Left lung (tissue), 10 donors: ENCODE measurements around the gene TAF11L11. TPM values are rescaled to one million over a fixed set of nuclear protein-coding genes. Genes with fewer than 3 reads are reported as not detected.
"Not testable (repeated sequence)": the region's sequence is repeated elsewhere in the genome, so short reads cannot be mapped to it uniquely, and the experiment has no call there.

Experiments used
- ATAC-seq: fragments of 200-7000 bp; cut with Tn5 transposase; one replicate; pipeline ENCODE4 v1.9.1; 2020; ENCODE audit warnings: moderate library complexity
- DNase-seq, 4 donors: peaks; one replicate each; pipeline ENCODE4 v3.0.0-alpha.2; 2013 to 2020
- H3K27ac ChIP-seq, 2 donors: fragments of 200-600 bp; sonication (generic) in 1 of 2; one replicate each; pipeline versions ENCODE4 v1.5.0 to v1.8.0; 2020 to 2021
- H3K27me3 ChIP-seq, 2 donors: fragments of 200-600 bp; sonication (generic) in 1 of 2; one replicate each; pipeline versions ENCODE4 v1.5.0 to v1.8.0; 2020 to 2021
- H3K36me3 ChIP-seq, 2 donors: fragments of 200-600 bp; sonication (generic) in 1 of 2; one replicate each; pipeline versions ENCODE4 v1.5.0 to v1.8.0; 2020 to 2021
- H3K4me1 ChIP-seq, 2 donors: fragments of 200-600 bp; one replicate each; pipeline ENCODE4 v1.8.0; 2021
- H3K4me3 ChIP-seq, 2 donors: fragments of 200-600 bp; sonication (generic) in 1 of 2; one replicate each; pipeline versions ENCODE4 v1.5.0 to v1.8.0; 2020 to 2021; ENCODE audit warnings: mild to moderate bottlenecking in 1 of 2
- H3K9me3 ChIP-seq, 2 donors: fragments of 200-600 bp; sonication (generic) in 1 of 2; one replicate each; pipeline versions ENCODE4 v1.5.0 to v1.8.0; 2020 to 2021
- intact Hi-C, 2 donors: fragments of 100-400 bp; cut with DNase I; formaldehyde crosslinking; loops; one replicate each; pipeline versions ENCODE4 v1.11.2 to v1.14.2; 2022
- polyA plus RNA-seq, 6 donors: library from polyadenylated mRNA; unstranded; fragments of 120-200 nt; gene quantifications; one replicate each; pipeline ENCODE4 v1.2.1, GENCODE V29; 2013; ENCODE audit not compliant: insufficient read length in 6 of 6
- total RNA-seq, 2 donors: library from RNA; stranded (reverse); fragmentation: NEBNext Ultra II Directional; extraction: Animal tissue kit (Norgen Biotek cat#: 25700); gene quantifications; one replicate each; pipeline ENCODE4 v1.2.1, GENCODE V29; 2021
- TF ChIP-seq, protein P1 (sequence below), 2 donors: fragments of 200-600 bp; sonication (generic) in 1 of 2; IDR thresholded peaks; one replicate each; pipeline versions ENCODE4 v1.5.0 to v1.8.0; 2021; ENCODE audit warnings: antibody characterized with exemption in 2 of 2
- donor health status: DM: no; HTN: yes; CAD: no.
- donor health status: DM: no; HTN: no; CAD: no.

The TAF11L11 gene
- total and polyA plus RNA-seq, 8 donors = not detected

DNA sequence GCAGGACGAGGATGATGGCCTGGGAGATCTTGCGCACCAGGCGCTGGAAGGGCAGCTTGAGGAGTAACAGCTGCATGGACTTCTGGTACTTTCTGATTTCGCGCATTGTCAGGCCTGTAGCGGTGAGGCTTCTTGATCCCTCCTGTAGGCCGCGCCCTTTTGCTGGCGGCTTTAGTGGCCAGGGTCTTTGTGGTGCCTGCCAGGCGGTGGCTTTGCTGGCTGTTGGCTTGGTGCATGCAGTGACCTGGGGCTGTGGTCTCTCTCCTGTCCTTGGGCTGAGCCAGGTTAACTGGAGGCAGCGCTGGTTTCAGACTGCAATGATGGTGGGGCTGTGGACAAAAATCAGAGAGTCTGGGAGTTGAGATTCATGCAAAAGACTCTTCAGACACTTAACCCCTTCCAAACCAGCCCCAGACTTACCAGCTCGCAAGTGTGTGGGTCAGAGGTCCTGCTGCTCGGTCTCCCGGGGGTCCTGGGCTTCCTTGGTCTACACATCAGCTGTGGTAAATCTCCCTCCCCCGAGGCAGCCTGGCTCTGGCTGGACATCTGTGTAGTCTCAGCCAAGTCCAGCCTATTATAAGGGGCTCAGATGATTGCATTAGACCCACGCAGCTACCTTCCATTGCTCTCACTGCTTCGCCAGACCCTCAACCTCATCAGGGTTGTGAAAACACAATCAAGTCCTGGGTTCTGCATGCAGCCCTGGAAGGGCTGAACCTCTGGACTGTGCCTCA is 11.1 kb downstream of the TAF11L11 start:
- intact Hi-C loops = no loop called here
- no peak overlapping the region for H3K27ac ChIP-seq
- no peaks in the 10 kb centered on the region for H3K36me3 ChIP-seq
- H3K27me3 ChIP-seq = no peaks in the 10 kb centered on the region
- ATAC-seq (no peak), DNase-seq (peak in 1 of 4 donors; percentile 51)
- TF ChIP-seq, protein P1, sequence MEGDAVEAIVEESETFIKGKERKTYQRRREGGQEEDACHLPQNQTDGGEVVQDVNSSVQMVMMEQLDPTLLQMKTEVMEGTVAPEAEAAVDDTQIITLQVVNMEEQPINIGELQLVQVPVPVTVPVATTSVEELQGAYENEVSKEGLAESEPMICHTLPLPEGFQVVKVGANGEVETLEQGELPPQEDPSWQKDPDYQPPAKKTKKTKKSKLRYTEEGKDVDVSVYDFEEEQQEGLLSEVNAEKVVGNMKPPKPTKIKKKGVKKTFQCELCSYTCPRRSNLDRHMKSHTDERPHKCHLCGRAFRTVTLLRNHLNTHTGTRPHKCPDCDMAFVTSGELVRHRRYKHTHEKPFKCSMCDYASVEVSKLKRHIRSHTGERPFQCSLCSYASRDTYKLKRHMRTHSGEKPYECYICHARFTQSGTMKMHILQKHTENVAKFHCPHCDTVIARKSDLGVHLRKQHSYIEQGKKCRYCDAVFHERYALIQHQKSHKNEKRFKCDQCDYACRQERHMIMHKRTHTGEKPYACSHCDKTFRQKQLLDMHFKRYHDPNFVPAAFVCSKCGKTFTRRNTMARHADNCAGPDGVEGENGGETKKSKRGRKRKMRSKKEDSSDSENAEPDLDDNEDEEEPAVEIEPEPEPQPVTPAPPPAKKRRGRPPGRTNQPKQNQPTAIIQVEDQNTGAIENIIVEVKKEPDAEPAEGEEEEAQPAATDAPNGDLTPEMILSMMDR (IDR thresholded peaks at IDR 0.05) = no peak
- no peak overlapping the region for H3K4me3 ChIP-seq
- no peaks in the 10 kb centered on the region for H3K4me1 ChIP-seq
- no peaks in the 10 kb centered on the region for H3K9me3 ChIP-seq

DNA sequence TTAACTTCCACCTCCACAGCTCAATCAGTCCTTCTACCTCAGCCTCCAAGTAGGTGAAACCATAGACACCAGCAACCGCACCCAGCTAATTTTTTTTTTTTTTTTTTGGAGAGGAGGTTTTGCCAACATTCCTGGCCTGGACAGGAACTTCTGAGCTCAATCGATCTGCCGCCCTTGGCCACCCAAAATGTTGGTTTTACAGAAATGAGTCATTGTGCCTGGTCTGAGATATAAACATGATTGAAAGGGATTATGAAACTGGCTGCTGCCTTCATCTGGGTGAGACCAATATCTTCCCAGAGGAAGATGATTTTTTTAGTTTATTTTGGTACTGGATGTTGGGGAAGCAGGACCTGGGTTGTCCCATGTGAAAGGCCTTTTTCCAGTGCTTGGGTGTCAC is 15.4 kb downstream of the TAF11L11 start:
- Histone ChIP-seq H3K4me3 (no peak overlapping the region), H3K27me3 (no peaks in the 10 kb centered on the region), H3K27ac (no peak overlapping the region), H3K36me3 (no peaks in the 10 kb centered on the region), H3K4me1 (no peaks in the 10 kb centered on the region), H3K9me3 (peaks cover 0 to 4% of the 10 kb centered on the region in 2 donors)
- DNase-seq (no peak), ATAC-seq (no peak)
- TF ChIP-seq, protein P1 (IDR thresholded peaks at IDR 0.05) = no peak
- intact Hi-C loops = no loop called here

GRCh38 chr5:17620627-17621026 is 16.6 kb downstream of the TAF11L11 start:
- no peak for ATAC-seq

DNA sequence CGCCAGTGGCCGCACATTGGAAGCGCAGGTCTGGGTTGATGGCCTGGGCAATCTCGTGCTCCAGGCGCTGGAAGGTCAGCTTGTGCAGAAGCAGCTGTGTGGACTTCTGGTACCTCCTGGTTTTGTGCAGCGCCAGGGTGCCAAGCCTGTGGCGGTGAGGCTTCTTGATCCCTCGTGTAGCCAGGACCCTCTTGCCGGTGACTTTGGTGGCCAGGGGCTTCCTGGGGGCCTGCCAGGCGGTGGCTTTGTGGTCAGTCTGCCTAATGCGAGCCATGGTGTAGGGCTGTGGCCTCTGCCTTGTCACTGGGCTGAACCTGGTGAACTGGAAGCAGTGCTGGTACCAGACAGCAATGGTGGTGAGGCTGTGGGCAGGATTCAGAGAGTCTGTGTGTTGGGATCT is 21.7 kb downstream of the TAF11L11 start:
- H3K27ac ChIP-seq = no peak overlapping the region
- TF ChIP-seq, protein P1 (IDR thresholded peaks at IDR 0.05) = no peak
- peak in 1 of 4 donors; percentile 65 for DNase-seq
- no peaks in the 10 kb centered on the region for H3K4me1 ChIP-seq
- H3K36me3 ChIP-seq = no peaks in the 10 kb centered on the region
- ATAC-seq = no peak
- H3K4me3 ChIP-seq = no peak overlapping the region
- H3K9me3 ChIP-seq = peaks cover 0 to 2% of the 10 kb centered on the region in 2 donors
- intact Hi-C loops = no loop called here
- no peaks in the 10 kb centered on the region for H3K27me3 ChIP-seq

More at GRCh38 chr5:17620627-17621026, 16.6 kb downstream of the TAF11L11 start:
- Histone ChIP-seq H3K9me3 (peaks cover 0 to 4% of the 10 kb centered on the region in 2 donors), H3K4me3 (no peak overlapping the region), H3K4me1 (no peaks in the 10 kb centered on the region), H3K27ac (no peak overlapping the region), H3K36me3 (no peaks in the 10 kb centered on the region), H3K27me3 (no peaks in the 10 kb centered on the region)
- intact Hi-C loops = no loop called here
- TF ChIP-seq, protein P1 (IDR thresholded peaks at IDR 0.05) = no peak
- DNase-seq = peak in 1 of 4 donors; percentile 71

GRCh38 chr5:17631788-17632187 is 27.8 kb downstream of the TAF11L11 start, which contains the start of gene TAF11L13:
TSS of gene TAF11L13 (plus strand) at chr5:17632088.
- H3K36me3 ChIP-seq, H3K9me3 ChIP-seq, H3K27me3 ChIP-seq, H3K27ac ChIP-seq, DNase-seq, H3K4me1 ChIP-seq, H3K4me3 ChIP-seq, intact Hi-C loops, ATAC-seq: not testable (repeated sequence)
